ENCODE measurements around the gene CENPT.

Gene CENPT

DNA sequence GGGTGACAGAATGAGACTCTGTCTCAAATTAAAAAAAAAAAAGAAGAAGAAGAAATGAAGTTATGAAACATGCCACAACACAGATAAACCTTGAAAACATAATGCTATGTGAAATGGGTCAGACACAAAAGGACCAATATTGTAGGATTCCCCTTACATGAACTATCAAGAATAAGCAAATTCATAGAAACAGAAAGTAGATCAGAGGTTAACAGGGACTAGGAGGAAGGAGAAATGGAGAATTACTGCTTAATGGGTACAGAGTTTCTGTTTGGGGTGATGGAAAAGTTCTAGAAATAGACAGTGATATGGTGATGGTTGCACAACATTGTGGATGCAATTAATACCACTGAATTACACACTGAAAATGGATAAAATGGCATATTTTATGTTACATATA, 57.4 kb downstream of the CENPT start:
- H3K4me3 ChIP-seq (ENCODE audit: low read depth, low read length): no peak overlapping the region
- TF ChIP-seq, protein P1, sequence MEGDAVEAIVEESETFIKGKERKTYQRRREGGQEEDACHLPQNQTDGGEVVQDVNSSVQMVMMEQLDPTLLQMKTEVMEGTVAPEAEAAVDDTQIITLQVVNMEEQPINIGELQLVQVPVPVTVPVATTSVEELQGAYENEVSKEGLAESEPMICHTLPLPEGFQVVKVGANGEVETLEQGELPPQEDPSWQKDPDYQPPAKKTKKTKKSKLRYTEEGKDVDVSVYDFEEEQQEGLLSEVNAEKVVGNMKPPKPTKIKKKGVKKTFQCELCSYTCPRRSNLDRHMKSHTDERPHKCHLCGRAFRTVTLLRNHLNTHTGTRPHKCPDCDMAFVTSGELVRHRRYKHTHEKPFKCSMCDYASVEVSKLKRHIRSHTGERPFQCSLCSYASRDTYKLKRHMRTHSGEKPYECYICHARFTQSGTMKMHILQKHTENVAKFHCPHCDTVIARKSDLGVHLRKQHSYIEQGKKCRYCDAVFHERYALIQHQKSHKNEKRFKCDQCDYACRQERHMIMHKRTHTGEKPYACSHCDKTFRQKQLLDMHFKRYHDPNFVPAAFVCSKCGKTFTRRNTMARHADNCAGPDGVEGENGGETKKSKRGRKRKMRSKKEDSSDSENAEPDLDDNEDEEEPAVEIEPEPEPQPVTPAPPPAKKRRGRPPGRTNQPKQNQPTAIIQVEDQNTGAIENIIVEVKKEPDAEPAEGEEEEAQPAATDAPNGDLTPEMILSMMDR (IDR thresholded peaks at IDR 0.05; ENCODE audit: control insufficient read depth, extremely low read depth, insufficient read depth): no peak
- no peak for DNase-seq (ENCODE audit: low read depth)

DNA sequence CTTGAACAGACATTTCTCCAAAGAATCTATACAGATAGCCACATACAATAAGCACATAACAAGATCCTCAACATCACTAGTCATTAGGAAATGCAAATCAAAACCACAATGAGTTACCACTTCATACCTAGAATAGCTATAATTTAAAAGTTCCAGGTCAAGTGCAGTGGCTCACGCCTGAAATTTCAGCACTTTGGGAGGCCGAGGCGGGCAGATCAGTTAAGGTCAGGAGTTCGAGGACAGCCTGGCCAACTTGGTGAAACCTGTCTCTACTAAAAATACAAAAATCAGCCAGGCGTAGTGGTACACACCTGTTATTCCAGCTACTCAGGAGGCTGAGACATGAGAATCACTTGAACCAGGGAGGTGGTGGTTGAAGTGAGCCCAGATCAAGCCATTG, 61.0 kb downstream of the CENPT start:
- no peak overlapping the region for H3K4me3 ChIP-seq (ENCODE audit: low read depth, low read length)

DNA sequence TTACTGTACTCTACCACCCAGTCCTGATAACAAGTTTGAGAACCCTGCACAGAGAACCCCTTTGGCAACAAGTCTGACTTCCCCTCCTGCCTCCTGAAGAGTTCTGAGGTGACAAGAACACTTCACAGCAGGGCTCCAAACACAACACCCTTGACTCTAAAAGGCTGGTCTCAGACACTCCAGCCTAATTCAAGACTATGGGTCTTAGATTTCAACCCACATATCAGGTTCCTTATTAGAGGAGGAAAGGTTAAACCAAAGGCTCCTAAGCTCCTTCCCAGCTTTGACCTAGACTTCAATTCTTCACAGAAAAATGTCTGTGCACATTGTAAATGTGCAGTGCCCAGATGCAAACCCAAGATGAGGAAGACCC, 64.2 kb downstream of the CENPT start:
- H3K4me3 ChIP-seq (ENCODE audit: low read depth, low read length): no peak overlapping the region
- TF ChIP-seq, protein P1 (IDR thresholded peaks at IDR 0.05; ENCODE audit: control insufficient read depth, extremely low read depth, insufficient read depth): no peak
- no peak for DNase-seq (ENCODE audit: low read depth)

More for the DNA sequence above, 61.0 kb downstream of the CENPT start:
- TF ChIP-seq, protein P1 (IDR thresholded peaks at IDR 0.05; ENCODE audit: control insufficient read depth, extremely low read depth, insufficient read depth): no peak
- no peak for DNase-seq (ENCODE audit: low read depth)

DNA sequence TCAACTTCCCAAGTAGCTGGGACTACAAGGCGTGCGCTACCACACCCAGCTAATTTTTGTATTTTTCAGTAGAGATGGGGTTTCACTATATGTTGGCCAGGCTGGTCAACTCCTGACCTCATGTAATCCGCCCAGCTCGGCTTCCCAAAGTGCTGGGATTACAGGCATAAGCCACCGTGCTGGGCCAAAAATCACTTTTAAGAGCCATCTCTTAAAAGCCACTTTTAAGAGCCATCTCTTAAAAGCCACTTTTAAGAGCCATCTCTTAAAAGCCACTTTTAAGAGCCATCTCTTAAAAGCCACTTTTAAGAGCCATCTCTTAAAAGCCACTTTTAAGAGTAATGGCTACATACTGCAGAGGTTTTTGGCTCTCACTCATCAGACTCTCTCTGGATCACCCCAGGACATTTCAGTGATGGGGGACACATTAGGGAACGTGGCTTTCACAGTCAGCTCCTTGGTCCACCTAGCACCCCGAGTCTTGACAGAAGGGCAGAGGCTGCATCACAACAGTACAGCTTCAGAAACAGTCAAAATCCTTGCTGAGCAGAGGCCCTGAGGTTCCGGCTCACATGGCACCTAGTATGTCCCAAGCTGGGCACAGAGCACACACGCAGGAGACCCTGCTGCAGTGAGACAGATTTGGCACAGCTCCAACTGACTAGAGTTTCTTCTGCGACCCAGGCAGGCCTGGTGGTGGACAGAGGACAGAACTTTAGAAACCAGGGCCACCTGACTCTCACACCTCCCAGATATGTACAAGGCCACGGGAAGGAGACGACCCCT, 64.7 kb downstream of the CENPT start:
- TF ChIP-seq, protein P1 (IDR thresholded peaks at IDR 0.05; ENCODE audit: control insufficient read depth, extremely low read depth, insufficient read depth): no peak
- H3K4me3 ChIP-seq (ENCODE audit: low read depth, low read length): no peak overlapping the region
- DNase-seq (ENCODE audit: low read depth): no peak

DNA sequence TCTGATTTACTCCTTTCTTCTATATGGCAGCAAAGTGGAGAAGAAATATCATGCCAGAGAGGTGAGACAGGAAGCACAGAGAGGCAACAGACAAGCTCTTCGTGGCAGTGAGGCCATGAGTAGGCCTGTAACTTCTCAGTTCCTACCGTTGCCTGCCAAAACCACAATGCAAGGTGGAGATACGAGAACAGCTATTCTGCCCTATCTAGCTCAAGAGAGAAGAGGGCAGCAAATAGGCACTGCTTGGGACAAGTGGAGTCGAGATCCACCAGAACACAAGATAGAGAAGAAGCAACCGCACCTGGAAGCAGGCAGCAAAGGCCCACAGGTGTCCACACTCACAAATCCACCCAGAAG, 66.0 kb downstream of the CENPT start:
- TF ChIP-seq, protein P1 (IDR thresholded peaks at IDR 0.05; ENCODE audit: control insufficient read depth, extremely low read depth, insufficient read depth): no peak
- no peak overlapping the region for H3K4me3 ChIP-seq (ENCODE audit: low read depth, low read length)
- DNase-seq (ENCODE audit: low read depth): no peak

DNA sequence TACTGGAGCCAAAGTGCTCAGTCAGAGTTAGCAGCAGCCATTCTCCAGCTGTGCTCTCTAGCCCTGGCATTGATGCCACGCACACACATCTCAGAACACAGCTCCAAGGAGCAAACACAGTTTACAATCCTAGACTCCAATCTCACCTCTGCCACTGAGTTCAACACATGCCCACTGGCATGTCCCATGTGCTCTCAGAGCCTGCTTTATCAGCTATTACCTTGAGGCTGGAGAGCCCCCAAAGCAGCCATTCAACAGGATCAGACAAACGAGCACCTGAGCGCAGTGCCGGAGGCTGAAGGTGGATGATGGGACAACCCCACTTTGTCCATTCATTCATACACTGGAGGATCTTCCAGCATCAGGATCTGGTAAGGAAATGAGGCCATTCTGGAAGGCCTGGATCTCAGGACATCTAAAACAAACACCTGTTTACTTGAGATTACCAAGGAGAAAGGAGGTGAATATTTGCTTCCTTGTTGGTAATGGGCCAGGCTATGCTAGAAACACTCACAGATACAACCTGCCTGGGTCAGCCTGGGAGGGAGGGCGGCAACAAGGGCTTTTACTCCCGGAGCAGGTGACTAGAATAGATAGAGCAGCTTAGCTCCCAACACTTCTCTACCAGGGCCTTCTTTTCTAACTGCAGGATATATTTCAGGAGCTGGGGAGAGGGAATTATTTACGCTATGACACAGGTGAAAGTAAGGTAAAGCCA, 66.5 kb downstream of the CENPT start:
- no peak overlapping the region for H3K4me3 ChIP-seq (ENCODE audit: low read depth, low read length)
- TF ChIP-seq, protein P1 (IDR thresholded peaks at IDR 0.05; ENCODE audit: control insufficient read depth, extremely low read depth, insufficient read depth): no peak
- peak; percentile 86 for DNase-seq (ENCODE audit: low read depth)

Measured in LNCaP clone FGC (cell line).